Right forelimb (tissue), 1 donor: ENCODE results near the gene ST6GALNAC1.

Experiments
- DNase-seq: peaks from one replicate; pipeline ENCODE4 v3.0.0-alpha.2; 2018

ST6GALNAC1 gene

GRCh38 chr17:76643553-76644148 lies at the start of gene ST6GALNAC1:
Gene ST6GALNAC1, minus strand, starts transcription at chr17:76643757. Its CDS starts 119 bp downstream, at chr17:76643638.
- no peak for DNase-seq

- DNase-seq, result no peak
Measured at GRCh38 chr17:76691379-76692191, 48.0 kb upstream of the ST6GALNAC1 start.

- DNase-seq, result no peak
Measured at GRCh38 chr17:76690596-76691280, 47.2 kb upstream of the ST6GALNAC1 start.

- no peak for DNase-seq
Measured at GRCh38 chr17:76689859-76690258, 46.3 kb upstream of the ST6GALNAC1 start.

DNA sequence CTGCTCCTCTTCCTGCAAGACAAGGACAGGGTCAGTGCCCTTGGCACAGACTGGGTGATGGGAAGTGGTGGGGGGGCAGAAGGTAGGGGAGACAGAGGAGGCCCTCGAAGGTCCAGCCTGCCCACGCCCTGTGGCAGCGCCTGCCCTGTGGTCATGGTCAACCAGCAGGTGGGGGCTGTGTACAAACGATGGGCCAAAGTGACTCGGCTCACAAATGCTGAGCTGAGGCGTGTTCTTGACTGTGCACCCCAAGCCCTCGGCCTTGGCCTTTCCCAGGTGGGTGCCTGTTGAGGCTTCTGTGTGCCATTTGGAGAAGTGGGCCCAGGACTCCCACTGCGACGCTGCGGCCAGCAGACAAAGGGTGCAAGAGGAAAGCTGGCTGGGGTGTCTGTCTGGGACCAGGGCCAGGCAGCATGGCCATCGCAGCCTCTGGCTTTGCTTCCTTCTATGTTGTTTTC lies 44.6 kb upstream of the ST6GALNAC1 start:
- DNase-seq, result no peak

DNA sequence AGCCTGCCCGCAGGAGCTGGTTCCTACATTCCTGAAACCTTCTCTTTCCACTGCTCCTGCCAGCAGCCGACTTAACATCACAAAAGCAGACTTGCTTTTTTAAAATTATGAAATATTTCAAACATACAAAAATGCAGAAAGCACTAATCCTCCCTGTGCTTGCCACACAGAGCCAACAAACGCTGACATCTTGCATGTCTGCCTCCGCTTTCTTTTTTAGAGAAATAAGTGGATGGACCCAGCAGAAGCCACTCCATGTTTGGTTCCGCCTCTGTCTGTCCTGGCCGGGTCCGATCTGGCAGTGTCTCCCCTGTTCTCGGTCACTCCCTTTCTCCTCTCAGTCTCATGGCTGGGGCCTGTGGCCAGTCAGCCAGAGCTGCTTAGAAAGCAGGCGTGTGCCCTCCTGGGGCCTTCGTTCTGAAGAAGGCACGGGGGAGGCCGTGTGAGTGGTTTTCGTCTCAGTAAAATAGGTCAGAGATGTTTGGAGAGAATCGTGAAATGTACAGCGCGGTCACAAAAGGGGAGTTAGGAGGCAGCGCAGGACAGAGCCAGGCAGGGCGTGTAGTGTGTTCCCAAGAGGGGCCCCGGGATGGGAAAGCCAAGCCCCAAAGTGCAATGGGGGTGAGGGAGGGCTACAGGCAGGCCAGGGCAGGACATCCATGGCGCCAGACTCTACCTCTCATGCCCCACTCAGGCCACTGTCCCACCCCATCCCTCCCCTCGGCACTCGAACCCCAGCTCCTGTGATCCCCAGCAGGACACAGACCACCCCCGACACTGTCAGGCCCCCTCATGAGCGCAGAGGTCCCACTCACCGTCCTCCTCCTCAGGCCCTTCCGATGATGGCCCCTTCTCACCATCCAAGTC lies 44.0 kb upstream of the ST6GALNAC1 start:
- DNase-seq, result peak; percentile 70

GRCh38 chr17:76686538-76687297 lies 43.2 kb upstream of the ST6GALNAC1 start:
- no peak for DNase-seq

GRCh38 chr17:76685846-76686245 lies 42.3 kb upstream of the ST6GALNAC1 start:
- DNase-seq, result no peak

DNA sequence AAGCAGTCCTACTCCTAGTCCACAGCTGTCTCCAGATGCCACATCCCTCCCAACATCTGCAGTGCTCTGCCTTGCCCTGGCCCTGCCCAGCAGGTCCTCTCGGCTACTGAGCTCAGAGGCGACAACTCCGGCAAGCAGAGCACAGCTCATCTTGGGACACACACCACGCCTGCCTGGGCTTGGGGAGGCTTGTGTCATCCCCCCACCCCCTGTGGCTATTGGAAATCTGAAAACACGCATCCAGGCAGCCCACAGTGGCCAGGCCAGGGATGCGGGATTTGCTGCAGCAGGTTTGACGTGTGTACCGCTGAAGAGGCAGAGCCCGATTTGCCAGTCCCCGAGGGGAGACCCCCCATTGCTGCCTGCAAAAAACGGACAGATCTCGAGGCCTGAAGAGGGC lies 41.8 kb upstream of the ST6GALNAC1 start:
- DNase-seq, result no peak

GRCh38 chr17:76684756-76685155 lies 41.2 kb upstream of the ST6GALNAC1 start:
- no peak for DNase-seq

DNA sequence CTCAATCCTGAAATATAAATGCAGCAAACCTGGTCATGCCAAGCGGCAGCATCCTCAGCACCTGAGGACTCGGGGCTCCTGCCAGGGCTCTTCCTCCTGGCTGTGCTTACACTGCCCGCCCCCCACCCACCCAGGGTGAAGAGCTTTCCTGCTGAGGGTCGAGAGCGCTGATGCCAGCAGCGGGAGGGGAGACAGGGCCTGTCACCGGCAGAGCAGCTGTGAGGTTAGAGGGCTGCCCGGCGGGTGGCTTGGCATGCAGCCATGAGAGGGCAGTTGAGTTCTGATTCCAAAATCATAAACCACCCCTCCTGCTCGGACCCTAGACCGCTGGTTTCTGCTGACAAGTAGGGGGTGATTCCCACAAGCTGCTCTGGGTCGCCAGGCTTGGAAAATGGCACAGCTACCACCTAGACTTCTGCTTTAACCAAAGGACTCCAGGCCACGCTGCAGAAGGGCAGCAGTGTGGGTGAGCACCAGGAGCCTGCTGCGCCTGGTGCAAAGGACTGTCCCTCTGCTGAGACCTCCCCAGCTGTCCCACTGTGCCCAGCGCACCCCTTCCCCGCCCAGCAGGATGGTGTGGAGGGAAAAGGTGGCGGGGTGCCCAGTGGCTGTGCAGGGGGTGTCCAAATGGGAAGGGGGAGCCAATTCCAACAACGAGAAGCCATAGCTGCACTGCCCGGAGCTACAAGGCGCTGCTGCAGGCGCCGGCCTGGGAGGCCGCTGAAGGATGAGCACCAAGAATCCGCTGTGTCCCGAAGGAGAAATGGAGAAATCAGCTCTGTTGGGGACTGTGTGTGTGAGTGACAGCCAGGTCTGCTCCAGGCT lies 40.6 kb upstream of the ST6GALNAC1 start:
- no peak for DNase-seq

DNA sequence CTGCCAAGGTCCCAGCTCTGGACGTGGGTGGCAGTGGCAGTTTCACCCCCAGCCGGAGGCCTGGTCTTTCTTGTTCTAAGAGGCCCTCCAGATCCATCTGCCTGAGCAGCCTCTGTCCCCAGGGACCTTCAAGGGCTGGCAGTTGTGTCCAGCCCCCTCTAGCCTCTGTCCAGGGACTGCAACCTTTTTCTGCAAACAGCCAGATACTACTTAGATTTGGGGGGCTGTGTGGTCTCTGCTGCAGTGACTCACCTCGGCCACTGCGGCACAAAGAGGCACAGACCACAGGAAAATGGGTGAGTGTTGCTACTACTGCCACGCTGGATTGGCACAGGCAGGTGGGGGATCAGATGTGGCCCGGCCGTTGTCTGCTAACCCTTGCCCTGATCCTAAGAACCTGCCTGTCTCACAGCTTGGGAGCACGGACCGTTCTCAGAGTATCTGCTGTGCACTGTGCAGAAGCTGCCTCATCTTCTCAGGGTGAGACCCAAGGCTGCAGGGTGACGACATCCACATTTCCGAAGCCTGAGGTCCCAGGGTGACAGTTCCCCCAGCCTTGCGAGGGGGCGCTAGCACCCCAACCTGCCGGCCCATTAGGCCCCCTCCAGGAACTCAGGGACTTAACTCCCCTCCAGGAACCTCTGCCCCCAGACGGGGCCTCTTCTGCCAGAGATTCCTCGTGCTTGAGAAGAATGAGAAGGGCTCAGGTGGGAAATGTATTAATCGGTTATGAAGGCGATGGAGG lies 39.6 kb upstream of the ST6GALNAC1 start:
- no peak for DNase-seq

GRCh38 chr17:76682296-76682695 lies 38.7 kb upstream of the ST6GALNAC1 start:
- DNase-seq, result no peak

DNA sequence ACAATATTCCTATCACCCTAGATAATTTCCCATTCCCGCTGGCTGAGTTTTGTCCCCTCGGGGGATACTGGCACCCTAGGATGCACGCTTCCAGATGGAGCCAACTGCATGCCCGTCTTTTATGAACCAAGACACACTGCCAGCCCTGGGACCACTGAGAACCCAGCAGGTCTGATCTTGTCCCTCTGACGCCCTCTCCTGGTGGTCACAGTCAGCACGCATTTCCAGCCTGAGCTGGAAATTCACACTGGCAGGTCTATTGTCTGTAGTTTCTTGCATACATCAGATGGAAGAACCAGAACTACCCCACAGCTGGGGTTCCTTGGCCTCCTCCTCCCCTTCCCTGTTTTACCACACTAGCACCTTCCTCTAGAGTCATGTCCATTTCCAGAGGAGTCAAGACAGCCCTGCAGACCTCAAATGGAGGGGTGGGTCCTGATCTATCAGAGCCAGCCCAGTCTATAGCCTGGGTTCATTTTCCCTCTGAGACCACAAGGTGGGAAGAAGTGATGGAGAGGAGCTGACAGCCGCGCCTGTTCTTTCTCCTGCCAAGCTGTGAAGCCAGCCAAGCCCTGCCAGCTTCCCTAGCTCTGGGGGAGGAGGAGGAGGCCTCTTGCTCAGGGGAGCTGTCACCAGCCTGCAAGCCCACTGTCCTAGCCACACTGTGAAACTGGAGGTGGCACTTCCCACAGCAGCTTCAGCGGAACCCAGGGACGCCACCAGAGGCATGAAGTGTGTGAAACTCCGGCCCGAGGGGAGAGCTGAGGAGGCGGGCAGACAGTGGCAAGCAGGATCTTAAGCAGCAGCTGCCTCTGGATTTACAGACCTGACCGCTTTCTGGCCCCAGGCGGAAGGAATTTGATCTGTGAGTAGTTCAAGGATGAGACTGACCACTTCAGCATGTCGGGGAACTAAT lies 37.9 kb upstream of the ST6GALNAC1 start:
- no peak for DNase-seq

- DNase-seq, result no peak
Measured at GRCh38 chr17:76679239-76679638, 35.7 kb upstream of the ST6GALNAC1 start.

DNA sequence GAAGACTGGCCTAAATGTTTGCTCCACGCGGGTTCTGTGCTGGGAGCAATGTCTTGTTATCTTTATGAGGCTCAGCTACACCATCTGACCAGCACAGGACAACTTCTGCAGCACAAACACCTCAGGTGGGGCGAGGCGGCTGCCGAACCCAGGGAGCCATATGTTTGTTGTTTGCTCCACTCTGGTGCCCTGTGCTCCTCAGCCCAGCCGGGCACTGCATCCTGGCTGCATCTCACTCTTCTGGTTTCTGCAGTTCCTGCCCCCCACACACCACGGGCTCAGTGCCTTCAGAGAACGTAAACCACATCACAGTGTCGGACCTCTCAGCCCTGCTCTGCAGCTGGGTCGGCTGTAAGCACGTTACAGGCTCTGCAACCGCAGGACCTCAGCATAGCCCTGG lies 34.8 kb upstream of the ST6GALNAC1 start:
- DNase-seq, result no peak

DNA sequence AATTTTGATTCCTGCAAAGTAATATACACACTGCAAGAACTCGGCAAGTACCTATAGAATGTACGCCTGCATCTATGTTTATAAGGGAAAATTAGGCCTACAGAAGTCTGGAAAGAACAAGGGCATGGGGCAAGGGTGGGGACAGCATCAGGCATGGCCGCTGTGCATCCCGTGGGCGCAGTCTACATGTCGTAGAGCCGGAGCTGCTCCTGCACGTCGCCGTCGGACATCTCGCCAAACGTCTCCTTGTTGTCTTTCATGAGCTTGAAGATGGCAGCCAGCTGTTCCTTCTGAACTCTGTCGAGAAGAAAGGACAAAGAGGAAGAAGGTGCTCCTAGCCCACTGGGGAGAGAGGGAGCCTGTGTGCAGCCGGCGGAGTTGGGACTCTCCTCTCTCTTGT lies 33.8 kb upstream of the ST6GALNAC1 start:
- no peak for DNase-seq

DNA sequence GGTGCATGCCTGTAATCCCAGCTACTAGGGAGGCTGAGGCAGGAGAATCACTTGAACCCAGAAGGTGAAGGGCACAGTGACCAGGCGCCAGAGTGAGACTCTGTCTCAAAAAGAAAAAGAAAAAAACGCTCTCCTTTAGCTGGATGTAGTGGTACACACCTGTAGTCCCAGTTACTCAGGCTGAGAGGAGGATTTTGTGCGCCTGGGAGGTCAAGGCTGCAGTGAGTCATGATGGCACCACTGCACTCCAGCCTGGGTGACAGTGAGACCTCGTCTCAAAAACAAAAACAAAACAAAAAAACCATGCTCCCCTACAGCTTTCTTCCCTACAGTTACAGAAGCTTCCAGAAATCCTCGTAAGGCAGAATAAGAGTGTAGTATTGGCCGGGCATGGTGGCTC lies 33.1 kb upstream of the ST6GALNAC1 start:
- DNase-seq, result no peak

DNA sequence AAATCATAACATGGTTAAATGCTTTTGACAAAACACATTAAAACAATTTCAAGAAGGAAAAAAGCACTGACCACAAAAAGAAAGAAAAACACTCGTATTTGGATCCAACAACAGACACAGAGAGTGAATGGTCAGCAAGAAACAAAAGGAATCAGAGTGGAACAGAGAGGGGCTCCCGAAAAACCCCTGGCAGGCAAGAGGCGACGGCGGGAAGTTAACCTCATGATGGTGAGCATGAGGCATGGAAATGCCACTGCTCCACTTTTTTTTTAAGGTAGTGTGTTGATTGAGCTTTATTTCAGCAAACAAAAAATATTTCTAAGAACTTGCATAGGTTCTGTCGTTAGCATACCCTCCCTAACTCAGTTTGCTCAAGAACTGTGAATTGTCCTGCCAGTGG lies 32.1 kb upstream of the ST6GALNAC1 start:
- no peak for DNase-seq
